Activated CD4-positive, CD25-positive, alpha-beta regulatory T cell treated with anti-CD3 and anti-CD28 coated beads, Interleukin-2, amount 50 U/mL, for 16 hours (primary cell): ENCODE measurements around the gene PDXK.
"Not testable (repeated sequence)": the region's sequence is repeated elsewhere in the genome, so short reads cannot be mapped to it uniquely, and the experiment has no call there.

Source experiments
- DNase-seq: peaks from one replicate; pipeline ENCODE4 v3.0.0-alpha.2; 2020; ENCODE audit warnings: low read depth, low spot score

Gene PDXK

DNA sequence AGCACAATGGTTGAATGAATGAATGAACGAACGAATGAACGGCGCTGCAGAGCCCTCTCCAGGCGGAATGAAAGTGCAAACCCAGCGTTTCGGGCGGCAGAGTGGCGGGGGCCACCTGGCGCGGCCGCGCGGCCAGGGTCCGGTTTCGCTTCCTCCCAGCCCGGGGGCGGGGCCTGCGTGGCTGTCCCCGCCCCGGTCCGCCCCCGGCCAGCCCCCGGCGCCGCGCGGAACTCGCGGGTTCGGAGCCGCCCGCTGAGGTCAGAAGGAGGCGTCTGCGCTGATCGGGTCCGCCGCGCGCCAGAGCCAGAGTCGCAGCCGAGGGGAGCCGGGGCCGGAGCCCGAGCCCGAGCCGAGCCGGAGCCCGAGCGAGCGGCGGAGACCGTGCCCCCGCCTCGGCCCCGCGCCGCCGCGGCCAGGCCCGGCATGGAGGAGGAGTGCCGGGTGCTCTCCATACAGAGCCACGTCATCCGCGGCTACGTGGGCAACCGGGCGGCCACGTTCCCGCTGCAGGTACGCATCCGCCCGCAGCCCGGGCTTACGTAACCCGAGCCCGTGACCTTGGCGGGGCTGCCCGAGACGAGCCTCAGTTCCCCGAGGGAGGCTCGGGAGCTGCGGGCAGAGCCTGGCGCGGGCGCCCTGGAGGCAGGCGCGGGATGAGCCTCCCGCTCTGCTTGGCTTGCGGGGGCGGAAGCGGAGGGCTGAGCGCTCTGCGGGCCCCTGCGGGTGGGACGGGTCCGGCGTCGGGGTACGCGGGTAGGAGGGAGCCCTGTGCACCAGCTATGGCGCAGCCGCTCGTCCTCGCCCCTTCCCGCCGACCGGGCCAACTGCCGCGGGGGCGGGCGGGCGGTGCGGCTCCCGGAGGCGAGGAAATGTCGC lies at the start of gene PDXK:
PDXK (plus strand) TSS at position 258 of the 876 bp plus-strand sequence; CDS start at position 424, 166 bp downstream.
- DNase-seq = peak; percentile 44

DNA sequence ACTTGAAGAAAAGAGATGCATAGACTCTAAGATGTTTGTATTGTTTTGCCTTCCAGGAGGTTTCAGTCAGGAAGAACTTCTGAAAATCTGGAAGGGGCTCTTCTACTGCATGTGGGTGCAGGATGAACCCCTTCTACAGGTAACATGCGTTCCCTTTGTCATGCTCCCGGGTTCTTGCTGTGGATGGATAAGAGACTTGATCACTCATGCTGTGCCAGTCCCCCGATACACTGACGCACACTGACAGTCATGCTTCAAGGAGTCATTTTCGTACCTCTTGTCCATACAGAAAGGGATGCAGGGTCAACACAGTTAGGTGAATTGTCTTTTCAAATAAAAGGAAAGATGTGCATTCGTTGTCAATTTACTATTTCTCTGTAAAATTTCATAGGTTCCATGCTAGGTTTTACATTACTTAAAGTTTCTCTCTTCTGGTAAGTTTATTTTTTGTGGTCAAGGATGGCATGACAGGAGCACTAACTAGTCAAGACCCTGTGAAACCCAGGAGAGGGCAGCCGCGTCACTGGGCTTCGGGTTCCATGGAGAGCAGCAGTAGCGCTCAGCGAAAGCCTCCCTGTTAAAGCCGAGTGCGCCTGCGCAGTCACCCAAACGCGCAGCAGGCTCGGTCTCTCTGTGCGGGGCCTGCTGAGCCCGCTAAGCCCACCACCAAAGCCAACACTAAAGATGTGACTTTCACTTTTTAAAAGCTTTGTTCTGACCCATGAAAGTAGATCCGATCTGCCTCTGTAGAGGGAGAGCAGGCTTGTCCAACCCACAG lies 48.9 kb upstream of the PDXK start:
- DNase-seq = no peak

DNA sequence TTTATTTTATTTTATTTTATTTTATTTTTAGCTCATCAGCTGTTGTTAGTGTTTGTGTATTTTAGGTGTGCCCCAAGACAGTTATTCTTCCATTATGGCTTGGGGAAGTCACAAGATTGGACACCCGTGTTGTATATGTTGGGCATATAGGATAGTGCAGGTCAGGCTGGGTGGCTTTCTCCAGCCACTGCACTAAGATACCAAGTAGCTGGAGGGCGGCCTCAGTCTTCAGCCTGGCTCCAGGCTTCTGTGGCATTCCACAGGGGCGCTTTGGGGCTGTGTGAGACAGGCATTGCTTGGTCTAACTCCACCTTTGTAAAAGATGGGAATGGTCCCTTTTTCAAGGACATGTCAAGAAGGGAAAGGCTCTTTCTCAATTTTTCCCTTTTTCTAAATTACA lies 43.1 kb upstream of the PDXK start:
- DNase-seq = no peak

DNA sequence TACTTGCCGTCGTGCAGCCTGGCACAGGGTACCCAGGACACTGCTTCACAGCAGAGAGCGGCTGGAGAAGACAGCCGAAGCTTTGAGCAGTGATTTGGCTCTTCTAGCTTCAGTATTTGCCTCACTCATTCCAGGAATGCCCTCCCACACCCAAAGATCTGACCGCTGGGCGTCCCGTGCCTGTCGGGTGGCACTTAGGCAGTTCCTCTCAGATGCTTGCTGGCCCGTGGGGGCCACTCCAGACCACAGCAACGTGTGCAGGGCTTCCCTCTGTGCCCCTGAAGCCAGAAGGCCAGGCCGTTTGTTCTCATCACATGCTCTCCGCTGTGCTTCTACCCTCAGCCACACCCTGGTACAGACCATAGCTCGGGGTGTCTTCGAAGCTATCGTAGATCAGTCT lies 42.5 kb upstream of the PDXK start:
- no peak for DNase-seq

DNA sequence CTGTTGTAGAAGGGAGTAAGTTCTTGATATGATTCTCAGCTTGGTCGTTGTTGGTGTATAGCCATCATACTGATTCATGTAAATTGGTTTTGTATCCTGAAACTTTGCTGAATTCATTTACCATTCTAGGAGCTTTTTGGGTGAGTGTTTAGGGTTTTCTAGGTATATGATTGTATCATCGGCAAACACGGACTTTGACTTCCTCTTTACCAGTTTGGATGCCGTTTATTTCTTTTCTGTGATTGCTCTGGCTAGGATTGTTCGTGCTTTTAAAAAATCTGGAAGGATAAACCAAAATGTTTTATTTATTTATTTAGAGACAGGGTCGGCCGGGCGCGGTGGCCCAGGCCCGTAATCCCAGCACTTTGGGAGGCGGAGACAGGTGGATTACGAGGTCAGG lies 39.0 kb upstream of the PDXK start:
- no peak for DNase-seq

DNA sequence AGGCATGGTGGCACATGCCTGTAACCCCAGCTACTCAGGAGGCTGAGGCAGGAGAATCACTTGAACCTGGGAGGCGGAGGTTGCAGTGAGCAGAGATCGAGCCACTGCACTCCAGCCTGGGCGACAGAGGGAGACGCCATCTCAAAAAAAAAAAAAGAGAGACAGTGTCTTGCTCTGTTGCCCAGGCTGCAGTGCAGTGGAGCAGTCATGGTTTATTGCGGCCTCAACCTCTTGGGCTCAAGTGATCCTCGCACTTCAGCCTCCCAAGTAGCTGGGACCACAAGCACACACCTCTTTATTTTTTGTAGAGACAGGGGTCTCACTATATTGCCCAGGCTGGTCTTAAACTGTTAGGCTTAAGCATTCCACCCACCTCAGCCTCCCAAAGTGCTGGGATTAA lies 38.5 kb upstream of the PDXK start:
- not testable (repeated sequence) for DNase-seq

DNA sequence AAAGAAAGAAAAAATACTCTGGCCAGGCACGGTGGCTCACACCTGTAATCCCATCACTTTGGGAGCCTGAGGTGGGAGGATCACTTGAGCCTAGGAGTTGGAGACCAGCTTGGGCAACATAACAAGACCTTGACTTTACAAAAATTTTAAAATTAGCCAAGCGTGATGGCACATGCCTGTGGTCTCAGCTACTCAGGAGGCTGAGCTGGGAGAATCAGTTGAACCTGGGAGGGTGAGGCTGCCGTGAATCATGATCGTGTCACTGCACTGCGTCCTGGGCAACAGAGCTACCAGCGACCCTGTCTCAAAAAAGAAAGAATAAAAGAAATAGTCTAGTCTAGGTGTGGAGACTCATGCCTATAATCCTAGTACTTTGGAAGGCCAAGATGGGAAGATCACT lies 37.3 kb upstream of the PDXK start:
- no peak for DNase-seq

DNA sequence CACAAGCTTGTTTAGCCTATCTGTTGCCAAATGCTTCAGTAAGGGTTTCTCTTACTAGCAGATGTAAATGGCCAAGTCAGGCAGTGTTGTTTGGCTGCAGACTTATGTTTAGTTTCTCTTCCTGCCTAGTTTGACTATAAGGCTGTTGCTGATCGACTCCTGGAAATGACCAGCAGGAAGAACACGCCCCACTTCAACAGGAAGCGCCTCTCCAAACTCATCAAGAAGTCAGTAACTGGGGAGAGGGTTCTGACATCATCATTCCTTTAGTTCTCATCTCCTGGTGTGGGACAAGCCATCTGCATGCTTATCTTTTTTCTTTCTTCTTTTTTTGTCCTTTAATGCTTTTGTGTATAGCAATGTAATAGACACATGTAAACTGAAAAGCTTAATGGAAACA lies 34.5 kb upstream of the PDXK start:
- DNase-seq = no peak

DNA sequence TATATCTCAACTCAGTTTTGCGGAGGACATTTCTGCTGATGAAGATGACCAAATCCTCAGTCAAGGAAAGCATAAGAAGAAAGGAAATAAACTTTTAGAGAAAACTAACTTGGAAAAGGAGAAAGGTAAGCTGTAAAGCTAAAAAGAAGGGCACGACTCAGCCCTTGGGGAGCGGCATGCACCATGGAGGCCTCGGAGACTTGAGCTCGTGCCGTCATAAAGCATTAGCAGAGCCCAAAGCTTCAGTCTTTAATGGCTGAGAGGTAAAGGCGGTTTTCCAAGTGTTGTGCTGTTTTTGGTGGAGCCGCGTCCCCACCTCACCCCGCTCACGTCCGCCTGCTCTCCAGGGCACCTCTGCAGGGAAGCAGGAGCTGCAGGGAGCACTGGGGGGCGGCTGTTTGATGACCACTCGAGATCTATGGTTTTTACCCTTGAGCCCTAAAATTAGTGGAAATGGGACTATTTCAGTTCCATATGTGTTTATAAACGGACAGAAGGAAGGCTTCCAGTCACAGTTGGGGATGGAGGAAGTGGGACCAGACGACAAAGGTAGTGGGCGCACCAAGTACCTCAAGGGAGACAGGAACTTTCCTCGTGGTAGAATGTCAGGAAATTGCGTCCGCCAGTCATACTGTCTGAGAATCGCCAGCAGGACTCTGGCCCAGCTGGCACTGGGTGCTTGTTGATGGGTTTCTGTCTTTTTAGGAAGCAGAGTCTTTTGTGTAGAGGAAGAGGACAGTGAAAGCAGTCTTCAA lies 31.9 kb upstream of the PDXK start:
- no peak for DNase-seq

DNA sequence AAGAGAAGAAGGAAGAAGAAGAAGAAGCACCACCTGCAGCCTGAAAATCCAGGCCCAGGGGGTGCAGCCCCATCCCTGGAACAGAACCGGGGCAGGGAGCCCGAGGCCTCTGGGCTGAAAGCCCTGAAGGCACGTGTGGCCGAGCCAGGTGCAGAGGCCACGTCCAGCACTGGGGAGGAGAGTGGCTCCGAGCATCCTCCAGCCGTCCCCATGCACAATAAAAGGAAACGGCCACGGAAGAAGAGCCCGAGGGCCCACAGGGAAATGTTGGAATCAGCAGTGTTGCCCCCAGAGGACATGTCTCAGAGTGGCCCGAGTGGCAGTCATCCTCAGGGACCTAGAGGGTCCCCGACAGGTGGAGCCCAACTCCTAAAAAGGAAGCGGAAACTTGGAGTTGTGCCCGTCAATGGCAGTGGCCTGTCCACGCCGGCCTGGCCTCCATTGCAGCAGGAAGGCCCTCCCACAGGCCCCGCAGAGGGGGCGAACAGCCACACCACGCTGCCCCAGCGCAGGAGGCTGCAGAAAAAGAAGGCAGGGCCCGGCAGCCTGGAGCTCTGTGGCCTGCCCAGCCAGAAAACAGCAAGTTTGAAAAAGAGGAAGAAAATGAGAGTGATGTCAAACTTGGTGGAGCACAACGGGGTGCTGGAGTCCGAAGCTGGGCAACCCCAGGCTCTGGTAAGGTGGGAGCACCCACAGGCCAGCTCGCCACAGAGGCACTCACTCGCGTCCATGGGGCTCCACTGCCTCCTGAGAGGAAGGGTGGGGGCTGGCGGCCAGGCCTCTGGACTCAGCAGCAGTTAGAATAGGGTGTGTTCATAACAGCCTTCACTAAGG lies 31.1 kb upstream of the PDXK start:
- DNase-seq = no peak

DNA sequence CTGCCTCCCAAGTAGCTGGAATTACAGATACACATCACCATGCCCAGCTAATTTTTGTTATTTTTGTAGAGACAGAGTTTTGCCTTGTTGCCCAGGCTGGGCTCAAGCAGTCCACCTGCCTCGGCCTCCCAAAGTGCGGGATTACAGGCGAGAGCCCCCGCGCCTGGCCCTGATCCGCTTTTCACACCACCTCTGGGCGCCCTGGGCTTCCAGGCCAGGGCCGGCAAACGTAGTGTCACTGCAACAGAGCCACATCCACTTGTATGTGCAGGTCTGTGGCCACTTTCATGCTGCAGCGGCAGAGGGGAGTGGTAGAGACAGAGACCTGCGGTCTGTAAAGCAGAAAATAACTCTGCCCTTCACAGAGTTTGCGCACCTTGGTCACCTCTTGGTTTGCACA lies 30.0 kb upstream of the PDXK start:
- no peak for DNase-seq

DNA sequence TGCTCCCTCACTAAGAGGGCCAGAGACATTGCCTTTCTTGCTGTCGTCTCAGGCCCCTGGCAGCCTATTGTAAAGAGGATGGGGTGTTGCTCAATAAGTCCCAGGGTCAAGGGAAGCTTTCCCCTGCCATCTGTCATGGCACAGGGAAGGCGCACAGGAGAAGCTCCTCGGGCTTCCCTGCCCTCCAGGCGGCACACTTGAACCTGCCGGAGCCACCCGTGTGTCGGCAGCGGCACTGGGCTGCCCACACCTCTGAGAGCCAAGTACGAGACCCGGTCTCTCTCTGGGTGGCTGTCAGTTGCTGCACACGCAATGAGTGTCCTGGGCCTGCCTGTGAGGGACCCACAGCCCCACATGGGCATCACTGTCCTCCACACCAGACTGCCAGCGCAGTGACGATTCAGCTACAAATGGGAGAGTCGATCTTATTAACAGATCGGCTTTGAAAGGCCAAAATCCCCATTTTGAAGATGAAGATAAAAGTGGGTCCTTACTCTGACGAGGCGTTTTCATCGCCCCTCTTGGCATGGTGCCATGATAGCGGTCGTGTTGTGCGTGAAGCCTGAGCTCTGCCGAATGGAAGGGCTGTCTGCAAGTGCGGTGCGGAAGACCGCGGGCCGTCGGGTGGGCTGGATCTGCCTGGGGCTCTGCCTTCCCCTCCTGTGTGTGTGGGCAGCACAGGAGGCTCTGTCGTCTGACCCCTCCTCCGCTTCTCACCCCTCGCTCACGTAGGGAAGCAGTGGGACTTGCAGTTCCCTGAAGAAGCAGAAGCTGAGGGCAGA lies 29.2 kb upstream of the PDXK start:
- no peak for DNase-seq

DNA sequence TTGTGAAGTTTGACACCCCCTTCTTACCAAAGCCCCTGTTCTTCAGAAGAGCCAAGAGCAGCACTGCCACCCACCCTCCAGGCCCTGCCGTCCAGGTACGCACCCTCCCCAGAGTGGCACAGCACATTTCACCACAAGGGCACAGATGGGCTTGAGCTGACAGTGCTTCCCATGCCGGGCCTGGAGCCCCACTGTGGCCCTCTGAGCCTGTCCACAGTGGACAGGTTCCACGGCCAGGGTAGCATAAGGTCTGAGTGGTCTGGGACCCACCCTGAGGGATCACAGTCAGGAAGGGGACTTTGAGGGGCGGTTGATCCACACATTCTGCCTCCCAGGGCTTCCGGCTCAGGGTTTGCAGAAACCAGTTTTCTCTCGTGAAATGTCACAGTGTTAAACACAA lies 28.6 kb upstream of the PDXK start:
- DNase-seq = no peak

DNA sequence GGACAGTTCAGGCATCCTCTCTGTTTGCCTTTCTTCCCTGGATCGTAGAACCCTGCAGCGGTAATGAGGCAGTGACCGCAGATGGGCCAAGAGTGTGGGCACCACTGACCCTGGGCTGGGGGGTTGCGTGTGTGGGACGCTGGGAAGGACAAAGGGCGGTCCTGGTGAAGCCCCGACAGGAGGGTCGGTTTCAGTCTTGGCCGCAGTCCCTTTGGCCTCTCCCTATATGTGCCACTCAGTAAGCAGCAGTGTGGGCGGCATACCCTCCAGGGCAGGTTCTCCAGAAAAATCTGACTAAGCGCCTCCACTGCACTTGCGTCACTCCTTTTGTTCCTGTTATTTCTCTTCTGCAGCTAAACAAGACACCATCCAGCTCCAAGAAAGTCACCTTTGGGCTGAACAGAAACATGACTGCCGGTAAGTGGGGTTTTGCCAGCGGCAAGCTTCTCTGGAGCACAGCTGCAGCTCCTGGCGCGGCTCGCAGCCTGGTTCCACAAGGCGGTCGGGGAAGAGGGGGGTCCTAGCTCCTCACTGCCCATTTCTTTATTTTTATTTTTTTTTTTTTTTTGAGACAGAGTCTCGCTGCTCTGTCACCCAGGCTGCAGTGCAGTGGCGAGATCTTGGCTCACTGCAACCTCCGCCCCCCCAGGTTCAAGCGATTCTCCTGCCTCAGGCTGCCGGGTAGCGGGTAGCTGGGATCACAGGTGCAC lies 27.7 kb upstream of the PDXK start:
- DNase-seq = no peak

DNA sequence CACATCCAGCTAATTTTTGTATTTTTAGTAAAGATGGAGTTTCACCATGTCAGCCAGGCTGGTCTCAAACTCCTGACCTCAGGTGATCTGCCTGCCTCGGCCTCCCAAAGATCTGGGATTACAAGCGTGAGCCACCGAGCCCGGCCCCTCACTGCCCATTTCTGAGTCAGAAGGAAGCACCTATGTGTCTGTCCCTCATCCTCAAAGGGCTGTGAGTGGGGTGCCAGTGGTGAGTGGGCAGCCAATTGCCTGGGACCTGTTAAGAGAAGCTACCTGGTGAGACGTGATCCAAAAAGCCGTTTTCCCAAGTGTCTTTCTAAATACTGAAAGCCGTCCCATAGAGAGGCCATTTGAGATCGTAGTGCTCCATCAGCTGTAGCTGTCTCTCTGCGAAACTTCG lies 27.1 kb upstream of the PDXK start:
- no peak for DNase-seq

DNA sequence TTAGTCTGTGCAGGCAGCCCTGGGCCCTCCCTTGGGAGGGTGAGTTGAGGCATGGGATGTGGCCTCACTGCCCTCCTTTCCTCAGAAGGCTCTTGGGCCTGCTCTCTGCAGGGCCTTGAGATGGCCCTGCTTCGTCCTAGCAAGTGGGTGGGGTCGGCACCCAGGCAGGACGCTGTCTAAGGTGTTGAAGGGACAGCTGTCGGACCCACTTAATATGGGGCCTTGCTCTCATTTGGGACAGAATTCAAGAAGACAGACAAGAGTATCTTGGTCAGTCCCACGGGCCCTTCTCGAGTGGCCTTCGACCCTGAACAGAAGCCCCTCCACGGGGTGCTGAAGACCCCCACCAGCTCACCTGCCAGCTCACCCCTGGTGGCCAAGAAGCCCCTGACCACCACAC lies 26.0 kb upstream of the PDXK start:
- DNase-seq = no peak

DNA sequence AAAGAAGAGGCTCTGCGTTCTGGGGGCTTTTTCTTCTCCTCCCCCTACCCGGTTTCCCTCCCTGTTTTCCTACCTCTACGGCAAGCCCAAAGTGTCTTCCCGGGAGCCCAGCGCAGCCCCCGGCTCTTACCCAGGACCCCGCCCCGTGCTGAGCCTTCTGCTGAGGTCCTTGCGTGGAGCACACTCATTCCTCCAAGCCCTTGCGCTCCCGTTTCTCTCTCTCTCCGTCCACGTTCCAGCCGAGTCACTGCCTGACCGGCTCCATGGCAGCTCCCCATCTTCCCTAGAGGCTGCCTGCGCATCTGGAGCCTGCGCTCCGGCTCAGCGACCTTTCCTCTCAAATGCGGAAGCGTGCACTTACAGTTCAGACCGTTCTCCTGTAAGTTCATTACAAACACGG lies 24.9 kb upstream of the PDXK start:
- no peak for DNase-seq

DNA sequence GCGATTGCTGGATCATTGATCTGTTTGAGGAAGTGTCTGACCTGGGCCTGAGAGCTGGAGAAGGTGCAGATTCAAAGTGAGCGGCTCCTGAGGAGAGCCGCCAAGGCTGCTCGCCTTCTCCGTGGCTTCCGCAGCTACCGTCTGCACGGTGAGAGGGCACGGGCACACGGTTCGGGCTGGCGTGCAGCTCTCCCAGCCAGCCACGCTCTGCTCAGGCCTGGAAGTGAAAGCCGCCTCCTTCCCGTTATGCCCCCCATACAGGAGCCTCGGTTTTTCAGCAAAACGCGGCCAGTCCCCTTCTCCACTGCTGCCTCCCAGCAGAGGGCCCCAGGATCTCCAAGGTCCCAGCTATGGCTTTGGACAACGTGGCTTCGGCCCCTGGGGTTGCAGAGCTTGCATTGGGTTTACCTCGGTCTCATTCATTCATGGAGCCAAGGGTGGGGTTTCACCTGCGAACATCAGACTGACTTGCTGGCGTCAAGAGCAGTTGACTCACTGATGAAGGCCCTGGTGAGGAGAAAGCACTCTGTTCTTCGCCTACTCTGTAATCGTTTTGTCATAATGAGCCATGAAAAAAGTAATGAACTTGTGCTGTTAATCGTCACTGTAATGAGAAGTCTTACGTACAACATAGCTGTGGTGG lies 24.4 kb upstream of the PDXK start:
- DNase-seq = no peak

DNA sequence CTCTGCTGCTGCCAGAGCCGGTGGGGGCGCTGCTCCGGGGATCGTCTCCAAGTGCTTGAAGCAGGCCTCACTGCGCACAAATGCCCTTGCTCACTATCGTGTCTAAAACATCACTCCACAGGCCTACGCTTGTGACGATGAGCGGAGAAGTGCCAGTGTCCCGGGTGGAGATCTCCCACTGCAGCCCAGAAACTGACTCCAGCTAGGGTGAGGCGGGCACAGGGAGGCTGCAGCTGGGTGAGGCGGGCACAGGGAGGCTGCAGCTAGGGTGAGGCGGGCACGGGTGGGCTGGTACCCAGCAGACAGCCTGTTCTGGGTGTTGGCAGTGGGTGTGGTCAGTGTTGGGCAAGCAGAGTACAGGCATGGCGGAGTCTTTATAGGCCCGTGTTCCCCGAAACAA lies 22.7 kb upstream of the PDXK start:
- no peak for DNase-seq
